Fibroblast of lung (primary cell): ENCODE results near the gene HTT. TPM values are rescaled to one million over a fixed set of nuclear protein-coding genes. Genes with fewer than 3 reads are reported as not detected.

Experiments used
- DNase-seq, 2 donors: peaks; one replicate each; pipeline versions ENCODE4 v3.0.0 to v3.0.0-alpha.2; 2010; ENCODE audit warnings: low read depth in 2 of 2
- H2AFZ ChIP-seq: 2 replicates; pipeline ENCODE4 v1.5.1; 2012; ENCODE audit warnings: low read length, control low read depth, inconsistent platforms
- H3K27ac ChIP-seq: 2 replicates; pipeline ENCODE4 v1.5.1; 2011; ENCODE audit warnings: low read length, control low read depth; ENCODE audit not compliant: insufficient read depth
- H3K27me3 ChIP-seq: 2 replicates; pipeline ENCODE4 v1.5.1; 2011; ENCODE audit warnings: mild to moderate bottlenecking, low read length; ENCODE audit not compliant: control insufficient read depth, insufficient read depth
- H3K36me3 ChIP-seq: 2 replicates; pipeline ENCODE4 v1.5.1; 2011; ENCODE audit warnings: low read length; ENCODE audit not compliant: control insufficient read depth, insufficient read depth
- H3K4me1 ChIP-seq: 2 replicates; pipeline ENCODE4 v1.5.1; 2011; ENCODE audit warnings: low read length; ENCODE audit not compliant: control insufficient read depth, insufficient read depth; ENCODE audit errors: extremely low read depth
- H3K4me2 ChIP-seq: 2 replicates; pipeline ENCODE4 v1.5.1; 2011; ENCODE audit warnings: low read length, control low read depth; ENCODE audit not compliant: insufficient read depth; ENCODE audit errors: extremely low read depth
- H3K4me3 ChIP-seq, 4 experiments: fragments of 200-600 bp in 1 of 4; sonication (generic) in 1 of 4; replicated peaks in 1 of 4; 2 replicates each; pipeline ENCODE4 v1.5.1; 2011 to 2016; ENCODE audit warnings: low read length in 4 of 4, low read depth in 3 of 4, mild to moderate bottlenecking in 3 of 4, control low read depth in 2 of 4, inconsistent platforms in 1 of 4, mixed read lengths in 1 of 4; ENCODE audit not compliant: insufficient read depth in 1 of 4; ENCODE audit errors: control extremely low read depth in 1 of 4
- H3K79me2 ChIP-seq: 2 replicates; pipeline ENCODE4 v1.5.1; 2012; ENCODE audit warnings: mild to moderate bottlenecking, low read length, inconsistent platforms; ENCODE audit not compliant: control insufficient read depth, insufficient read depth
- H3K9ac ChIP-seq: 2 replicates; pipeline ENCODE4 v1.5.1; 2011; ENCODE audit warnings: mild to moderate bottlenecking, low read length, control low read depth; ENCODE audit not compliant: insufficient read depth
- H3K9me3 ChIP-seq: 2 replicates; pipeline ENCODE4 v1.5.1; 2012; ENCODE audit warnings: low read depth, low read length; ENCODE audit not compliant: control insufficient read depth, insufficient read depth
- H4K20me1 ChIP-seq: 2 replicates; pipeline ENCODE4 v1.5.1; 2011; ENCODE audit warnings: low read length; ENCODE audit not compliant: control insufficient read depth, insufficient read depth; ENCODE audit errors: extremely low read depth
- CTCF ChIP-seq, 2 donors: IDR thresholded peaks in 1 of 2; conservative IDR thresholded peaks in 1 of 2; 1 replicate in 1 of 2; 2 replicates in 1 of 2; pipeline ENCODE4 v1.5.1; 2011 to 2012; ENCODE audit warnings: low read length in 2 of 2, control low read depth in 1 of 2, inconsistent platforms in 1 of 2, low read depth in 1 of 2, mild to moderate bottlenecking in 1 of 2
- EZH2 ChIP-seq: IDR thresholded peaks from 2 replicates; pipeline ENCODE4 v1.5.1; 2012; ENCODE audit warnings: low read length, control low read depth, mild to moderate bottlenecking; ENCODE audit errors: missing control alignments
- polyA plus RNA-seq, 2 donors: library from polyadenylated mRNA; depleted of rRNA in 1 of 2; stranded (reverse) in 1 of 2; unstranded in 1 of 2; fragments of >200 nt; gene quantifications; 2 replicates each; pipeline ENCODE4 v1.2.1, GENCODE V29; 2011 to 2012; ENCODE audit warnings: missing spikeins in 1 of 2
- total RNA-seq: library from RNA; depleted of rRNA; stranded (reverse); fragments of >200 nt; gene quantifications from 2 replicates; pipeline ENCODE4 v1.2.1, GENCODE V29; 2014

Gene HTT
- total and polyA plus RNA-seq, 2 donors (not counting 1 experiment from before 2014, with no cell fraction given) = 13.2 to 41.8 TPM

GRCh38 chr4:3179126-3179706, 104.7 kb downstream of the HTT start:
- no peaks in the 10 kb centered on the region for H3K27me3 ChIP-seq

GRCh38 chr4:3183008-3183407, 108.5 kb downstream of the HTT start:
- peaks cover 5% of the 10 kb centered on the region for H3K4me1 ChIP-seq

More at GRCh38 chr4:3179126-3179706, 104.7 kb downstream of the HTT start:
- Histone ChIP-seq H3K36me3 (peaks cover 8% of the 10 kb centered on the region), H3K79me2 (no peaks in the 10 kb centered on the region), H2AFZ (no peak overlapping the region), H3K4me3 (no peak overlapping the region), H3K4me2 (no peak overlapping the region), H4K20me1 (no peaks in the 10 kb centered on the region), H3K27ac (no peak overlapping the region), H3K4me1 (peaks cover 5% of the 10 kb centered on the region), H3K9me3 (no peaks in the 10 kb centered on the region), H3K9ac (no peak overlapping the region)
- TF ChIP-seq EZH2 (no peak), CTCF (conservative IDR thresholded peaks at IDR 0.05 in 1 of 2, IDR thresholded peaks at IDR 0.05 in 1 of 2; ENCODE audit: low read depth in 1 of 2, low read length in 2 of 2) (no peak)
- DNase-seq = peak in 1 of 2 donors; percentile 31

GRCh38 chr4:3184725-3185124, 110.2 kb downstream of the HTT start:
- H3K9ac ChIP-seq = no peak overlapping the region
- no peaks in the 10 kb centered on the region for H4K20me1 ChIP-seq
- H3K4me3 ChIP-seq = no peak overlapping the region
- DNase-seq = no peak
- no peaks in the 10 kb centered on the region for H3K9me3 ChIP-seq
- H3K4me1 ChIP-seq = no peaks in the 10 kb centered on the region
- peaks cover 18% of the 10 kb centered on the region for H3K36me3 ChIP-seq
- no peak overlapping the region for H3K4me2 ChIP-seq
- no peak overlapping the region for H3K27ac ChIP-seq
- H3K79me2 ChIP-seq = no peaks in the 10 kb centered on the region
- TF ChIP-seq CTCF (conservative IDR thresholded peaks at IDR 0.05 in 1 of 2, IDR thresholded peaks at IDR 0.05 in 1 of 2; ENCODE audit: low read depth in 1 of 2, low read length in 2 of 2) (no peak), EZH2 (no peak)
- no peaks in the 10 kb centered on the region for H3K27me3 ChIP-seq
- H2AFZ ChIP-seq = no peak overlapping the region

More at GRCh38 chr4:3183008-3183407, 108.5 kb downstream of the HTT start:
- H3K9ac ChIP-seq = no peak overlapping the region
- H3K27me3 ChIP-seq = no peaks in the 10 kb centered on the region
- no peak overlapping the region for H3K4me3 ChIP-seq
- H4K20me1 ChIP-seq = no peaks in the 10 kb centered on the region
- peaks cover 12% of the 10 kb centered on the region for H3K36me3 ChIP-seq
- H3K4me2 ChIP-seq = no peak overlapping the region
- H3K79me2 ChIP-seq = no peaks in the 10 kb centered on the region
- no peak for DNase-seq
- H2AFZ ChIP-seq = no peak overlapping the region
- H3K27ac ChIP-seq = no peak overlapping the region
- TF ChIP-seq EZH2 (no peak), CTCF (conservative IDR thresholded peaks at IDR 0.05 in 1 of 2, IDR thresholded peaks at IDR 0.05 in 1 of 2; ENCODE audit: low read depth in 1 of 2, low read length in 2 of 2) (no peak)
- no peaks in the 10 kb centered on the region for H3K9me3 ChIP-seq
